SU-DHL-6 (cell line): Measurements from ENCODE around the gene NFIA.

Source experiments
- CTCF ChIP-seq: fragments of 200-600 bp; sonication (generic); IDR thresholded peaks from one replicate; pipeline ENCODE4 v1.5.1; 2017; ENCODE audit warnings: antibody characterized with exemption, mild to moderate bottlenecking, low read length, moderate library complexity; ENCODE audit not compliant: insufficient read depth, poor library complexity, severe bottlenecking
- EZH2phosphoT487 ChIP-seq: fragments of 200-600 bp; sonication (generic), shearing (Covaris generic); conservative IDR thresholded peaks from 2 replicates; pipeline ENCODE4 v1.6.1; 2018; ENCODE audit warnings: mild to moderate bottlenecking, antibody characterized with exemption, low read length, moderate library complexity, mixed read lengths

GRCh38 chr1:61424382-61424781 is 342.0 kb downstream of the NFIA start:
- TF ChIP-seq CTCF (no peak), EZH2phosphoT487 (no peak)
